Measurements from ENCODE around the gene SLC39A9. TPM values are rescaled to one million over a fixed set of nuclear protein-coding genes. Genes with fewer than 3 reads are reported as not detected.

SLC39A9 gene
- total RNA-seq, 1 experiment from 2014 or later = 39.8 TPM

DNA sequence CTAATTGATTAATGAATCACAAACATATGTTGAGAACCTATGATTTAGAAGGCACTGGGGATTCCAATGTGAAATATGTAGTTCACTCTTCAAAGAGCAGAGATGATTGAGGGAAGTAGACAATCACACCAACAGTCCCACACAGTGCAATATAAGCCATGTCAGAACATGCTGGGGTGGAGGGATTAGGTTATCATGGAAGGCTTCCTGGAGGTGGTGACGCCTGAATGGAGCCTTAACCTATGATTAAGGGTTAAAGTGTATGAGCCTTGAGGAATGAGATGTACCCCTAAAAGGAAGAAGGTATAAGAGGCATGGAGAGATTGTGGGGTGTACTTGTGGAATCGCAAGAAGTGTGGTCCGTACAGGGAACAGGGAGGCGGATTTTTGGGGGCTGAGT, 31.7 kb upstream of the SLC39A9 start:
- Histone ChIP-seq H3K4ac (ENCODE audit: low read depth, low read length) (no peak overlapping the region), H3K27ac (ENCODE audit: insufficient read length, low read depth, low read length) (no peak overlapping the region), H3K4me1 (ENCODE audit: insufficient read depth, low read length) (no peaks in the 10 kb centered on the region), H2BK12ac (ENCODE audit: insufficient read length, low read depth, low read length) (no peak overlapping the region), H3K23me2 (ENCODE audit: insufficient read length, low read depth, low read length, poor library complexity, severe bottlenecking) (no peaks in the 10 kb centered on the region), H2AK5ac (ENCODE audit: insufficient read length, low read length) (no peak overlapping the region), H3K27me3 (ENCODE audit: insufficient read depth, low read length) (no peaks in the 10 kb centered on the region), H4K8ac (replicated peaks; ENCODE audit: insufficient read length, low read depth, low read length) (no peak overlapping the region), H3K9me3 (ENCODE audit: control insufficient read depth, low read depth, low read length) (no peaks in the 10 kb centered on the region), H3K4me2 (ENCODE audit: insufficient read depth, insufficient read length, low read length) (no peak overlapping the region), H3K18ac (ENCODE audit: insufficient read length, low read depth, low read length) (no peak overlapping the region), H2BK15ac (ENCODE audit: low read depth, low read length) (no peak overlapping the region), H4K20me1 (ENCODE audit: control insufficient read depth, insufficient read depth, insufficient read length) (no peaks in the 10 kb centered on the region), H3K23ac (ENCODE audit: insufficient read length, low read depth, low read length) (no peak overlapping the region), H2BK120ac (ENCODE audit: low read depth, low read length, poor library complexity, severe bottlenecking) (no peak overlapping the region), H3K9ac (ENCODE audit: extremely low read depth, insufficient read length, low read length) (no peak overlapping the region), H2BK20ac (ENCODE audit: low read depth, low read length, poor library complexity, severe bottlenecking) (no peak overlapping the region), H3T11ph (ENCODE audit: low read length) (no peak overlapping the region), H3K79me2 (ENCODE audit: insufficient read depth, low read length) (no peaks in the 10 kb centered on the region), H3K79me1 (ENCODE audit: insufficient read depth, low read depth, low read length, poor library complexity, severe bottlenecking) (no peaks in the 10 kb centered on the region), H2BK5ac (ENCODE audit: insufficient read length, low read length) (no peak overlapping the region), H2AFZ (ENCODE audit: low read length) (no peak overlapping the region), H3K56ac (ENCODE audit: insufficient read length, low read depth, low read length) (no peak overlapping the region), H4K5ac (ENCODE audit: insufficient read length, low read depth, low read length) (no peak overlapping the region), H4K91ac (ENCODE audit: insufficient read length, low read depth, low read length) (no peak overlapping the region), H3K14ac (ENCODE audit: insufficient read depth, low read length) (no peak overlapping the region)
- no peak for DNase-seq
- H3K36me3 Mint-ChIP-seq (ENCODE audit: insufficient read depth in 1 of 3, low read depth in 3 of 3) = peaks cover 0 to under 1% (median 0%) of the 10 kb centered on the region in 3 experiments; a peak in 2 of 7 replicates
- H3K27me3 Mint-ChIP-seq (ENCODE audit: low read depth) = no peaks in the 10 kb centered on the region; the same call in 1 of the 2 replicates
- peaks cover 3 to 4% of the 10 kb centered on the region in 2 experiments for H3K4me1 Mint-ChIP-seq
- no CpG with 5 or more reads among the region's 4 CpGs for WGBS (ENCODE audit: extremely low coverage, insufficient read length, low lambda C conversion rate)
- H3K4me3 Mint-ChIP-seq = no peak overlapping the region
- H3K9me3 Mint-ChIP-seq = no peaks in the 10 kb centered on the region
- TF ChIP-seq, protein P1, sequence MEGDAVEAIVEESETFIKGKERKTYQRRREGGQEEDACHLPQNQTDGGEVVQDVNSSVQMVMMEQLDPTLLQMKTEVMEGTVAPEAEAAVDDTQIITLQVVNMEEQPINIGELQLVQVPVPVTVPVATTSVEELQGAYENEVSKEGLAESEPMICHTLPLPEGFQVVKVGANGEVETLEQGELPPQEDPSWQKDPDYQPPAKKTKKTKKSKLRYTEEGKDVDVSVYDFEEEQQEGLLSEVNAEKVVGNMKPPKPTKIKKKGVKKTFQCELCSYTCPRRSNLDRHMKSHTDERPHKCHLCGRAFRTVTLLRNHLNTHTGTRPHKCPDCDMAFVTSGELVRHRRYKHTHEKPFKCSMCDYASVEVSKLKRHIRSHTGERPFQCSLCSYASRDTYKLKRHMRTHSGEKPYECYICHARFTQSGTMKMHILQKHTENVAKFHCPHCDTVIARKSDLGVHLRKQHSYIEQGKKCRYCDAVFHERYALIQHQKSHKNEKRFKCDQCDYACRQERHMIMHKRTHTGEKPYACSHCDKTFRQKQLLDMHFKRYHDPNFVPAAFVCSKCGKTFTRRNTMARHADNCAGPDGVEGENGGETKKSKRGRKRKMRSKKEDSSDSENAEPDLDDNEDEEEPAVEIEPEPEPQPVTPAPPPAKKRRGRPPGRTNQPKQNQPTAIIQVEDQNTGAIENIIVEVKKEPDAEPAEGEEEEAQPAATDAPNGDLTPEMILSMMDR (conservative IDR thresholded peaks at IDR 0.05) = no peak
- H3K27ac Mint-ChIP-seq = no peak overlapping the region
